Endodermal cell (in vitro differentiated cells): ENCODE data around the gene KCNQ4. TPM values are rescaled to one million over a fixed set of nuclear protein-coding genes. Genes with fewer than 3 reads are reported as not detected.

Experiments used
- DNase-seq: peaks from one replicate; pipeline ENCODE4 v3.0.0-alpha.2; 2017
- H3K27ac ChIP-seq: 2 replicates; pipeline ENCODE4 v1.5.1; 2013; ENCODE audit warnings: mild to moderate bottlenecking, low read depth, low read length, moderate library complexity
- H3K27me3 ChIP-seq: 2 replicates; pipeline ENCODE4 v1.6.1; 2013; ENCODE audit warnings: mild to moderate bottlenecking, low read length, moderate library complexity; ENCODE audit not compliant: insufficient read depth, control insufficient read depth, poor library complexity, severe bottlenecking
- H3K36me3 ChIP-seq: 2 replicates; pipeline ENCODE4 v1.7.0; 2013; ENCODE audit warnings: mild to moderate bottlenecking, low read length, moderate library complexity; ENCODE audit not compliant: control insufficient read depth, insufficient read depth
- H3K4me1 ChIP-seq: one replicate; pipeline ENCODE4 v1.7.0; 2013; ENCODE audit warnings: low read length; ENCODE audit not compliant: control insufficient read depth, insufficient read depth
- H3K4me3 ChIP-seq: 2 replicates; pipeline ENCODE4 v1.5.1; 2013; ENCODE audit warnings: mild to moderate bottlenecking, low read length, moderate library complexity
- H3K9ac ChIP-seq: 2 replicates; pipeline ENCODE4 v1.6.1; 2013; ENCODE audit warnings: mild to moderate bottlenecking, low read length, moderate library complexity; ENCODE audit not compliant: poor library complexity, severe bottlenecking; ENCODE audit errors: extremely low read depth
- H3K9me3 ChIP-seq: 2 replicates; pipeline ENCODE4 v1.6.1; 2013; ENCODE audit warnings: mild to moderate bottlenecking, low read length, moderate library complexity; ENCODE audit not compliant: control insufficient read depth
- H3K27ac Mint-ChIP-seq: 2 replicates; pipeline ENCODE4 v1.8.0; 2020; ENCODE audit warnings: mixed read lengths
- H3K27me3 Mint-ChIP-seq: 2 replicates; pipeline ENCODE4 v1.8.0; 2021; ENCODE audit warnings: mild to moderate bottlenecking, mixed read lengths; ENCODE audit not compliant: insufficient read depth
- H3K36me3 Mint-ChIP-seq: 2 replicates; pipeline ENCODE4 v1.8.0; 2020; ENCODE audit warnings: low read depth, mixed read lengths
- H3K4me1 Mint-ChIP-seq: 2 replicates; pipeline ENCODE4 v1.8.0; 2020; ENCODE audit warnings: mixed read lengths
- H3K4me3 Mint-ChIP-seq: 2 replicates; pipeline ENCODE4 v1.8.0; 2020; ENCODE audit warnings: mild to moderate bottlenecking, moderate library complexity, mixed read lengths
- H3K9me3 Mint-ChIP-seq: 2 replicates; pipeline ENCODE4 v1.8.0; 2020; ENCODE audit warnings: mild to moderate bottlenecking, mixed read lengths
- WGBS, 2 experiments: methylation state at CpG; one replicate each; pipeline versions ENCODE4 v1.1.5 to v1.1.7; 2013; ENCODE audit warnings: missing lambda C conversion rate in 2 of 2, mixed read lengths in 1 of 2; ENCODE audit not compliant: insufficient coverage in 1 of 2, insufficient read length in 1 of 2; 5-methylcytosine and 5-hydroxymethylcytosine counted together
- total RNA-seq, 2 donors: library from RNA; stranded (reverse); fragmentation: NEBNext Ultra II Directional in 1 of 2; extraction: Animal tissue kit (Norgen Biotek cat#: 25700) in 1 of 2; gene quantifications; 2 replicates in 1 of 2; 3 replicates in 1 of 2; pipeline ENCODE4 v1.2.1, GENCODE V29; 2021
- TF ChIP-seq, protein P1 (sequence below): fragments of 200-600 bp; sonication (generic); conservative IDR thresholded peaks from 2 replicates; pipeline ENCODE4 v1.5.0; 2021; ENCODE audit warnings: antibody characterized with exemption, mild to moderate bottlenecking

Gene KCNQ4
- total RNA-seq, 2 donors from 2014 or later: 0.22 to 0.88 TPM

DNA sequence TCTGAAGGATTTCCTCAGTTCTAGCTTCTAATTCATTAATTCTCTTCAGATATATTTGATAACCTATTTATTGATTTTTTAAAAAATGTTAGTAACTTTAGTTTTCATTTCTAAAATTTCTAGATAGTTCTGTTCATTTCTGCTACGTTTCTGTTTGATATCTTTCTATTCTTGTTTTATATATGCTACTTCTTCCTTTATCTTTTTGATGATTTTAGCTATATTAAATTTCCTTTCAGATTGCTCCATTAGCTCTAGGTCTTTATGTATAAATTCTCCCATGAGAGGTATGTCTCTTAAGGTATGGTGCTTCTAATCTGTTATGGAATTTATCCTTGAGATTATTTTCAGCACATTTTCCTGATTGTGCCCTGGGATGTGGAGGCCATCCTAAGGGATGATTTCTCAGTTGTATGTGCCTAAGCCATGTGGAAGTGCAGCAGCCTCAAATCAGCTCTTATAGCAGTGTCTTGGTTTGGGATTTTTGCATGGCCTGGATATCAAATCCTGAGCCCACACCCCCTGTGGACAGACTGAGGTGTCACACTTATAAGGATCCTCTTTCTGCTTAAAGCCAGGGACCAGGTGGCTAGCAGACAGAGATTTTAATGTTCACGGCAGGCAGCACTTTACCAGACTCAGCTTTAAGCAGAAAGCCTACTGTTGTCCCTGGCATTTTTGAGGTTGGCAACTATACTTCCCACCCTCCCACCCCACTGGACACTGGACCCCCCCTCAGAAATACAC, 6.2 kb upstream of the KCNQ4 start:
- peaks cover 14% of the 10 kb centered on the region for H3K9me3 ChIP-seq
- Mint-ChIP-seq H3K27me3 (peaks cover 38% of the 10 kb centered on the region), H3K4me3 (no peak overlapping the region), H3K4me1 (peaks cover 7% of the 10 kb centered on the region), H3K36me3 (peaks cover 30% of the 10 kb centered on the region), H3K27ac (no peak overlapping the region), H3K9me3 (peaks cover 17% of the 10 kb centered on the region)
- TF ChIP-seq, protein P1, sequence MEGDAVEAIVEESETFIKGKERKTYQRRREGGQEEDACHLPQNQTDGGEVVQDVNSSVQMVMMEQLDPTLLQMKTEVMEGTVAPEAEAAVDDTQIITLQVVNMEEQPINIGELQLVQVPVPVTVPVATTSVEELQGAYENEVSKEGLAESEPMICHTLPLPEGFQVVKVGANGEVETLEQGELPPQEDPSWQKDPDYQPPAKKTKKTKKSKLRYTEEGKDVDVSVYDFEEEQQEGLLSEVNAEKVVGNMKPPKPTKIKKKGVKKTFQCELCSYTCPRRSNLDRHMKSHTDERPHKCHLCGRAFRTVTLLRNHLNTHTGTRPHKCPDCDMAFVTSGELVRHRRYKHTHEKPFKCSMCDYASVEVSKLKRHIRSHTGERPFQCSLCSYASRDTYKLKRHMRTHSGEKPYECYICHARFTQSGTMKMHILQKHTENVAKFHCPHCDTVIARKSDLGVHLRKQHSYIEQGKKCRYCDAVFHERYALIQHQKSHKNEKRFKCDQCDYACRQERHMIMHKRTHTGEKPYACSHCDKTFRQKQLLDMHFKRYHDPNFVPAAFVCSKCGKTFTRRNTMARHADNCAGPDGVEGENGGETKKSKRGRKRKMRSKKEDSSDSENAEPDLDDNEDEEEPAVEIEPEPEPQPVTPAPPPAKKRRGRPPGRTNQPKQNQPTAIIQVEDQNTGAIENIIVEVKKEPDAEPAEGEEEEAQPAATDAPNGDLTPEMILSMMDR: no peak
- no peaks in the 10 kb centered on the region for H3K4me1 ChIP-seq
- H3K4me3 ChIP-seq: no peak overlapping the region
- WGBS, 2 experiments: 95 to 100% methylated on average over 1 of the region's 2 CpGs
- H3K36me3 ChIP-seq: peaks cover 4% of the 10 kb centered on the region
- H3K27ac ChIP-seq: no peak overlapping the region
- peaks cover 20% of the 10 kb centered on the region for H3K27me3 ChIP-seq
- no peak overlapping the region for H3K9ac ChIP-seq
- no peak for DNase-seq

GRCh38 chr1:40780678-40781607, 2.6 kb upstream of the KCNQ4 start:
- Mint-ChIP-seq H3K27me3 (peaks cover 64% of the 10 kb centered on the region), H3K36me3 (peaks cover 20% of the 10 kb centered on the region), H3K4me3 (no peak overlapping the region), H3K9me3 (peaks cover 16% of the 10 kb centered on the region), H3K27ac (no peak overlapping the region), H3K4me1 (peaks cover 9% of the 10 kb centered on the region)
- TF ChIP-seq, protein P1: no peak
- no peaks in the 10 kb centered on the region for H3K4me1 ChIP-seq
- peaks cover 4% of the 10 kb centered on the region for H3K36me3 ChIP-seq
- H3K4me3 ChIP-seq: no peak overlapping the region
- DNase-seq: no peak
- H3K9ac ChIP-seq: no peak overlapping the region
- no peak overlapping the region for H3K27ac ChIP-seq
- WGBS, 2 experiments: 85 to 90% methylated on average over 7 to 10 of the region's 11 CpGs
- H3K9me3 ChIP-seq: peaks cover 14% of the 10 kb centered on the region
- peaks cover 49% of the 10 kb centered on the region for H3K27me3 ChIP-seq

DNA sequence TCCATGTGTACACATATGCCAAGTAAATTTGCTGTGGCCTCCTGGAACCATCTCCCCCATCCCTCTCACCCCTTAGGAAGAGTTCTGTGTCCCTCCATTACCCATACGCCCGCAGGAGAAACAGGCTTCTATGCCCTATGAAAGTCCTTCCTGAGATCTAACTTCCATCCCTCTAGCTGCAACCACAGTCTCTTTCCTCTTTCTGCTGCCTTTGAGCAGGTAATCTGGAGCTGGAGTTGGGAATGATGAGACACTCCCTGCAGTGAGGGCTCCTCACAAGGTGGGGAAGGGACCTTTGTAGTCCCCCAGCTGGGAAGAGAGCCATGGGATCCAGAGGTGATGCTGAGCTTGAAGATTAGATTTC, 2.0 kb upstream of the KCNQ4 start:
- Histone ChIP-seq H3K9ac (no peak overlapping the region), H3K9me3 (peaks cover 10% of the 10 kb centered on the region), H3K27me3 (peaks cover 55% of the 10 kb centered on the region), H3K4me1 (no peaks in the 10 kb centered on the region), H3K4me3 (no peak overlapping the region), H3K27ac (no peak overlapping the region), H3K36me3 (peaks cover 4% of the 10 kb centered on the region)
- Mint-ChIP-seq H3K27me3 (peaks cover 67% of the 10 kb centered on the region), H3K9me3 (peaks cover 10% of the 10 kb centered on the region), H3K27ac (no peak overlapping the region), H3K4me1 (peaks cover 9% of the 10 kb centered on the region), H3K36me3 (peaks cover 13% of the 10 kb centered on the region), H3K4me3 (no peak overlapping the region)
- 86% methylated on average over 2 of the region's 2 CpGs; no CpG with 5 or more reads in 1 of the 2 experiments for WGBS, 2 experiments
- no peak for DNase-seq
- TF ChIP-seq, protein P1: no peak
